GM23338 (cell line): ENCODE data around the gene PTCHD1. TPM values are rescaled to one million over a fixed set of nuclear protein-coding genes. Genes with fewer than 3 reads are reported as not detected.

Source experiments
- ATAC-seq: fragments of 200-7000 bp; cut with Tn5 transposase; 3 replicates; pipeline ENCODE4 v1.9.1; 2020
- DNase-seq: peaks from one replicate; pipeline ENCODE4 v3.0.0-alpha.2; 2015; ENCODE audit warnings: low spot score
- H2AFZ ChIP-seq: fragments of 200-600 bp; sonication (generic); 2 replicates; pipeline ENCODE4 v1.8.0; 2016; ENCODE audit warnings: antibody characterized with exemption, mild to moderate bottlenecking, moderate library complexity
- H3F3A ChIP-seq: fragments of 200-600 bp; sonication (generic); replicated peaks from 2 replicates; pipeline ENCODE4 v1.8.0; 2017; ENCODE audit warnings: antibody characterized with exemption, mixed run types, low read depth
- H3K27ac ChIP-seq: fragments of 200-600 bp; sonication (generic); 2 replicates; pipeline ENCODE4 v1.6.1; 2016; ENCODE audit warnings: low read depth
- H3K27me3 ChIP-seq: fragments of 200-600 bp; sonication (generic); 2 replicates; pipeline ENCODE4 v1.8.0; 2016; ENCODE audit warnings: mild to moderate bottlenecking, mixed run types, moderate library complexity; ENCODE audit not compliant: insufficient read depth
- H3K36me3 ChIP-seq: fragments of 200-600 bp; sonication (generic); 2 replicates; pipeline ENCODE4 v1.8.0; 2016; ENCODE audit warnings: mild to moderate bottlenecking; ENCODE audit not compliant: insufficient read depth
- H3K4me1 ChIP-seq: fragments of 200-600 bp; sonication (generic); 2 replicates; pipeline ENCODE4 v1.8.0; 2016; ENCODE audit warnings: mild to moderate bottlenecking, moderate library complexity; ENCODE audit not compliant: insufficient read depth
- H3K4me2 ChIP-seq: fragments of 200-600 bp; sonication (generic); 2 replicates; pipeline ENCODE4 v1.7.1; 2017; ENCODE audit warnings: mixed run types
- H3K4me3 ChIP-seq: fragments of 200-600 bp; sonication (generic); 2 replicates; pipeline ENCODE4 v1.6.1; 2016; ENCODE audit warnings: mixed run types
- H3K79me2 ChIP-seq: fragments of 200-600 bp; sonication (generic); replicated peaks from 2 replicates; pipeline ENCODE4 v1.8.0; 2017; ENCODE audit warnings: mild to moderate bottlenecking; ENCODE audit not compliant: insufficient read depth
- H3K9me2 ChIP-seq: fragments of 200-600 bp; sonication (generic); 2 replicates; pipeline ENCODE4 v1.8.0; 2017; ENCODE audit not compliant: insufficient read depth
- H4K20me1 ChIP-seq: fragments of 200-600 bp; sonication (generic); replicated peaks from 2 replicates; pipeline ENCODE4 v1.8.0; 2017; ENCODE audit warnings: mild to moderate bottlenecking; ENCODE audit not compliant: insufficient read depth
- H3K27ac Mint-ChIP-seq: 2 replicates; pipeline ENCODE4 v1.8.0; 2020; ENCODE audit warnings: inconsistent platforms, mild to moderate bottlenecking, moderate library complexity, mixed read lengths
- H3K27me3 Mint-ChIP-seq: 3 replicates; pipeline ENCODE4 v1.8.0; 2022; ENCODE audit warnings: low read depth, mild to moderate bottlenecking, moderate library complexity, mixed read lengths, inconsistent platforms; ENCODE audit not compliant: insufficient read depth, poor library complexity
- H3K36me3 Mint-ChIP-seq: 3 replicates; pipeline ENCODE4 v1.8.0; 2021; ENCODE audit warnings: low read depth, mild to moderate bottlenecking, inconsistent platforms, moderate library complexity, mixed read lengths
- H3K4me1 Mint-ChIP-seq: 3 replicates; pipeline ENCODE4 v1.8.0; 2020; ENCODE audit warnings: mild to moderate bottlenecking, inconsistent platforms, mixed read lengths
- H3K4me3 Mint-ChIP-seq: 3 replicates; pipeline ENCODE4 v1.8.0; 2021; ENCODE audit warnings: moderate library complexity, mild to moderate bottlenecking, inconsistent platforms, mixed read lengths
- H3K9me3 Mint-ChIP-seq: 3 replicates; pipeline ENCODE4 v1.8.0; 2020; ENCODE audit warnings: moderate library complexity, mild to moderate bottlenecking, inconsistent platforms, mixed read lengths
- EZH2phosphoT487 ChIP-seq: fragments of 200-600 bp; sonication (generic); IDR thresholded peaks from one replicate; pipeline ENCODE4 v1.8.1; 2018; ENCODE audit warnings: antibody characterized with exemption; ENCODE audit not compliant: unreplicated experiment
- JUNB ChIP-seq: IDR thresholded peaks from one replicate; pipeline ENCODE4 v1.6.1; 2016; ENCODE audit warnings: antibody characterized with exemption; ENCODE audit not compliant: unreplicated experiment
- NANOG ChIP-seq: IDR thresholded peaks from 2 replicates; pipeline ENCODE4 v1.6.1; 2016; ENCODE audit warnings: antibody characterized with exemption, borderline replicate concordance
- POLR2AphosphoS5 ChIP-seq: IDR thresholded peaks from 2 replicates; pipeline ENCODE4 v1.6.1; 2016; ENCODE audit warnings: antibody characterized with exemption, low read depth
- STAT1 ChIP-seq: IDR thresholded peaks from one replicate; pipeline ENCODE4 v1.6.1; 2016; ENCODE audit warnings: antibody characterized with exemption; ENCODE audit not compliant: unreplicated experiment
- ZNF114 ChIP-seq: fragments of 250-450 bp; sonication (Bioruptor Pico); IDR thresholded peaks from 2 replicates; pipeline ENCODE4 v1.5.0; 2020; ENCODE audit warnings: mild to moderate bottlenecking, moderate library complexity
- polyA plus RNA-seq: library from polyadenylated mRNA; unstranded; fragments of >200 nt; fragmentation: Nextera tagmentation; extraction: Ambion mirVana; gene quantifications from 2 replicates; pipeline ENCODE4 v1.2.1, GENCODE V29; 2016
- total RNA-seq: library from RNA; depleted of rRNA; stranded (reverse); fragments of >200 nt; shearing (Covaris generic); gene quantifications from 2 replicates; pipeline ENCODE4 v1.2.3, GENCODE V29; 2014
- TF ChIP-seq, protein P1 (sequence below), 2 experiments: fragments of 200-600 bp in 1 of 2; sonication (generic) in 1 of 2; conservative IDR thresholded peaks; 2 replicates each; pipeline versions ENCODE4 v1.5.1 to v1.6.1; 2016 to 2017; ENCODE audit warnings: antibody characterized with exemption in 2 of 2, low read depth in 2 of 2, mild to moderate bottlenecking in 2 of 2, moderate library complexity in 1 of 2
- TF ChIP-seq, protein P2 (sequence below): fragments of 250-450 bp; sonication (Bioruptor Pico); IDR thresholded peaks from 2 replicates; pipeline ENCODE4 v1.5.0; 2020; ENCODE audit warnings: mild to moderate bottlenecking, moderate library complexity
- TF ChIP-seq, protein P3 (sequence below): IDR thresholded peaks from 2 replicates; pipeline ENCODE4 v1.6.1; 2016; ENCODE audit warnings: antibody characterized with exemption
- TF ChIP-seq, protein P4 (sequence below): IDR thresholded peaks from one replicate; pipeline ENCODE4 v1.6.1; 2018; ENCODE audit warnings: antibody characterized with exemption; ENCODE audit not compliant: unreplicated experiment

PTCHD1 gene
- total and polyA plus RNA-seq, 2 experiments from 2014 or later: 1.5 to 1.9 TPM

DNA sequence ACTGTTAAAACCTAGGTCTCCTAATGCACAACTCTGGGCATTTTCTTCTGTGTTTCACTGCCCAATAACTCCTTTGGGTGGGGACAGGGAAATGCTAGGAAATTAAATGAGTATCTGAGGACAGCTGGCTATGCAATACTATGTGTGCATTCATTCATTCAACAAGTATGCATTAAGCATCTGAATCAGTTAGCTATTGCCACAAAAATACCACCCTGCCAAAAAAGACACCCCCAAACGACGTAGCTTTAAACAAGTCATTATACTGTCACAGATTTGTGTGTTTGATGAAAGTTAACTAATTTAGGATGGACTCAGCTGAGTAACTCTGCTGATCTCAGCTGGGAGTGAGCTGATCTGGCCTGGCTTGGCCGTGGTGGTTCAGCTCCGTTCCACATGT lies 29.8 kb upstream of the PTCHD1 start:
- Histone ChIP-seq H3K4me2 (no peak overlapping the region), H3K9me2 (no peaks in the 10 kb centered on the region), H3K27ac (no peak overlapping the region), H3K79me2 (no peaks in the 10 kb centered on the region), H3K4me3 (no peak overlapping the region), H3K36me3 (no peaks in the 10 kb centered on the region), H3K4me1 (no peaks in the 10 kb centered on the region), H4K20me1 (no peaks in the 10 kb centered on the region), H2AFZ (no peak overlapping the region), H3K27me3 (no peaks in the 10 kb centered on the region), H3F3A (no peaks in the 10 kb centered on the region)
- H3K36me3 Mint-ChIP-seq: no peaks in the 10 kb centered on the region
- H3K4me1 Mint-ChIP-seq: no peaks in the 10 kb centered on the region
- no peak overlapping the region for H3K27ac Mint-ChIP-seq
- ATAC-seq: no peak
- TF ChIP-seq NANOG (no peak), EZH2phosphoT487 (no peak), ZNF114 (CRISPR knock-in tag) (no peak)
- H3K27me3 Mint-ChIP-seq: no peaks in the 10 kb centered on the region
- H3K9me3 Mint-ChIP-seq: no peaks in the 10 kb centered on the region
- H3K4me3 Mint-ChIP-seq: no peak overlapping the region
- DNase-seq: no peak

DNA sequence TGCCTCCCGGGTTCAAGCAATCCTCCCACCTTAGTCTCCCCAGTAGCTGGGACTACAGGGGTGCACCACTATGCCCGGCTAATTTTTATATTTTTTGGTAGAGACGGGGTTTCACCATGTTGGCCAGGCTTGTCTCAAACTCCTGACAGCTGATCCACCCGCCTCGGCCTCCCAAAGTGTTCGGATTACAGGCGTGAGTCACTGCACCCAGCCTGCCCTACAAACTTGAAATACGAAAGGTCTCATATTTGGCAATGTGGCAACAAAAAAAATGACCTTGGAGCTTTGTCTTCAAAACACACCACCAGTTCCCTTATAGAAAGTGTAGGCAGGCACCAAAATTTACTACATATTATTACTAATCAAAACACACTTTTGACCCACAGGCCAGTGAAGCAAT lies 22.9 kb upstream of the PTCHD1 start:
- H3K4me3 ChIP-seq: no peak overlapping the region
- H2AFZ ChIP-seq: no peak overlapping the region
- Mint-ChIP-seq H3K36me3 (no peaks in the 10 kb centered on the region), H3K9me3 (no peaks in the 10 kb centered on the region), H3K27ac (no peak overlapping the region), H3K4me1 (no peaks in the 10 kb centered on the region), H3K27me3 (peaks cover 2% of the 10 kb centered on the region), H3K4me3 (no peak overlapping the region)
- H3K79me2 ChIP-seq: no peaks in the 10 kb centered on the region
- no peak overlapping the region for H3K4me2 ChIP-seq
- ATAC-seq (no peak), DNase-seq (no peak)
- H4K20me1 ChIP-seq: no peaks in the 10 kb centered on the region
- H3F3A ChIP-seq: no peaks in the 10 kb centered on the region
- no peaks in the 10 kb centered on the region for H3K27me3 ChIP-seq
- no peaks in the 10 kb centered on the region for H3K36me3 ChIP-seq
- no peaks in the 10 kb centered on the region for H3K4me1 ChIP-seq
- H3K9me2 ChIP-seq: no peaks in the 10 kb centered on the region
- H3K27ac ChIP-seq: no peak overlapping the region
- TF ChIP-seq NANOG: no peak
- TF ChIP-seq, protein P1, sequence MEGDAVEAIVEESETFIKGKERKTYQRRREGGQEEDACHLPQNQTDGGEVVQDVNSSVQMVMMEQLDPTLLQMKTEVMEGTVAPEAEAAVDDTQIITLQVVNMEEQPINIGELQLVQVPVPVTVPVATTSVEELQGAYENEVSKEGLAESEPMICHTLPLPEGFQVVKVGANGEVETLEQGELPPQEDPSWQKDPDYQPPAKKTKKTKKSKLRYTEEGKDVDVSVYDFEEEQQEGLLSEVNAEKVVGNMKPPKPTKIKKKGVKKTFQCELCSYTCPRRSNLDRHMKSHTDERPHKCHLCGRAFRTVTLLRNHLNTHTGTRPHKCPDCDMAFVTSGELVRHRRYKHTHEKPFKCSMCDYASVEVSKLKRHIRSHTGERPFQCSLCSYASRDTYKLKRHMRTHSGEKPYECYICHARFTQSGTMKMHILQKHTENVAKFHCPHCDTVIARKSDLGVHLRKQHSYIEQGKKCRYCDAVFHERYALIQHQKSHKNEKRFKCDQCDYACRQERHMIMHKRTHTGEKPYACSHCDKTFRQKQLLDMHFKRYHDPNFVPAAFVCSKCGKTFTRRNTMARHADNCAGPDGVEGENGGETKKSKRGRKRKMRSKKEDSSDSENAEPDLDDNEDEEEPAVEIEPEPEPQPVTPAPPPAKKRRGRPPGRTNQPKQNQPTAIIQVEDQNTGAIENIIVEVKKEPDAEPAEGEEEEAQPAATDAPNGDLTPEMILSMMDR (conservative IDR thresholded peaks at IDR 0.05; ENCODE audit: low read depth in 2 of 2): no peak
- TF ChIP-seq, protein P2, sequence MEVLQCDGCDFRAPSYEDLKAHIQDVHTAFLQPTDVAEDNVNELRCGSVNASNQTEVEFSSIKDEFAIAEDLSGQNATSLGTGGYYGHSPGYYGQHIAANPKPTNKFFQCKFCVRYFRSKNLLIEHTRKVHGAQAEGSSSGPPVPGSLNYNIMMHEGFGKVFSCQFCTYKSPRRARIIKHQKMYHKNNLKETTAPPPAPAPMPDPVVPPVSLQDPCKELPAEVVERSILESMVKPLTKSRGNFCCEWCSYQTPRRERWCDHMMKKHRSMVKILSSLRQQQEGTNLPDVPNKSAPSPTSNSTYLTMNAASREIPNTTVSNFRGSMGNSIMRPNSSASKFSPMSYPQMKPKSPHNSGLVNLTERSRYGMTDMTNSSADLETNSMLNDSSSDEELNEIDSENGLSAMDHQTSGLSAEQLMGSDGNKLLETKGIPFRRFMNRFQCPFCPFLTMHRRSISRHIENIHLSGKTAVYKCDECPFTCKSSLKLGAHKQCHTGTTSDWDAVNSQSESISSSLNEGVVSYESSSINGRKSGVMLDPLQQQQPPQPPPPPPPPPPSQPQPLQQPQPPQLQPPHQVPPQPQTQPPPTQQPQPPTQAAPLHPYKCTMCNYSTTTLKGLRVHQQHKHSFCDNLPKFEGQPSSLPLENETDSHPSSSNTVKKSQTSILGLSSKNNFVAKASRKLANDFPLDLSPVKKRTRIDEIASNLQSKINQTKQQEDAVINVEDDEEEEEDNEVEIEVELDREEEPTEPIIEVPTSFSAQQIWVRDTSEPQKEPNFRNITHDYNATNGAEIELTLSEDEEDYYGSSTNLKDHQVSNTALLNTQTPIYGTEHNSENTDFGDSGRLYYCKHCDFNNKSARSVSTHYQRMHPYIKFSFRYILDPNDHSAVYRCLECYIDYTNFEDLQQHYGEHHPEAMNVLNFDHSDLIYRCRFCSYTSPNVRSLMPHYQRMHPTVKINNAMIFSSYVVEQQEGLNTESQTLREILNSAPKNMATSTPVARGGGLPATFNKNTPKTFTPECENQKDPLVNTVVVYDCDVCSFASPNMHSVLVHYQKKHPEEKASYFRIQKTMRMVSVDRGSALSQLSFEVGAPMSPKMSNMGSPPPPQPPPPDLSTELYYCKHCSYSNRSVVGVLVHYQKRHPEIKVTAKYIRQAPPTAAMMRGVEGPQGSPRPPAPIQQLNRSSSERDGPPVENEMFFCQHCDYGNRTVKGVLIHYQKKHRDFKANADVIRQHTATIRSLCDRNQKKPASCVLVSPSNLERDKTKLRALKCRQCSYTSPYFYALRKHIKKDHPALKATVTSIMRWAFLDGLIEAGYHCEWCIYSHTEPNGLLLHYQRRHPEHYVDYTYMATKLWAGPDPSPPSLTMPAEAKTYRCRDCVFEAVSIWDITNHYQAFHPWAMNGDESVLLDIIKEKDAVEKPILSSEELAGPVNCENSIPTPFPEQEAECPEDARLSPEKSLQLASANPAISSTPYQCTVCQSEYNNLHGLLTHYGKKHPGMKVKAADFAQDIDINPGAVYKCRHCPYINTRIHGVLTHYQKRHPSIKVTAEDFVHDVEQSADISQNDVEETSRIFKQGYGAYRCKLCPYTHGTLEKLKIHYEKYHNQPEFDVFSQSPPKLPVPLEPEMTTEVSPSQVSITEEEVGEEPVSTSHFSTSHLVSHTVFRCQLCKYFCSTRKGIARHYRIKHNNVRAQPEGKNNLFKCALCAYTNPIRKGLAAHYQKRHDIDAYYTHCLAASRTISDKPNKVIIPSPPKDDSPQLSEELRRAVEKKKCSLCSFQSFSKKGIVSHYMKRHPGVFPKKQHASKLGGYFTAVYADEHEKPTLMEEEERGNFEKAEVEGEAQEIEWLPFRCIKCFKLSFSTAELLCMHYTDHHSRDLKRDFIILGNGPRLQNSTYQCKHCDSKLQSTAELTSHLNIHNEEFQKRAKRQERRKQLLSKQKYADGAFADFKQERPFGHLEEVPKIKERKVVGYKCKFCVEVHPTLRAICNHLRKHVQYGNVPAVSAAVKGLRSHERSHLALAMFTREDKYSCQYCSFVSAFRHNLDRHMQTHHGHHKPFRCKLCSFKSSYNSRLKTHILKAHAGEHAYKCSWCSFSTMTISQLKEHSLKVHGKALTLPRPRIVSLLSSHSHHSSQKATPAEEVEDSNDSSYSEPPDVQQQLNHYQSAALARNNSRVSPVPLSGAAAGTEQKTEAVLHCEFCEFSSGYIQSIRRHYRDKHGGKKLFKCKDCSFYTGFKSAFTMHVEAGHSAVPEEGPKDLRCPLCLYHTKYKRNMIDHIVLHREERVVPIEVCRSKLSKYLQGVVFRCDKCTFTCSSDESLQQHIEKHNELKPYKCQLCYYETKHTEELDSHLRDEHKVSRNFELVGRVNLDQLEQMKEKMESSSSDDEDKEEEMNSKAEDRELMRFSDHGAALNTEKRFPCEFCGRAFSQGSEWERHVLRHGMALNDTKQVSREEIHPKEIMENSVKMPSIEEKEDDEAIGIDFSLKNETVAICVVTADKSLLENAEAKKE (CRISPR knock-in tag): no peak
- TF ChIP-seq EZH2phosphoT487: no peak
- TF ChIP-seq, protein P3, sequence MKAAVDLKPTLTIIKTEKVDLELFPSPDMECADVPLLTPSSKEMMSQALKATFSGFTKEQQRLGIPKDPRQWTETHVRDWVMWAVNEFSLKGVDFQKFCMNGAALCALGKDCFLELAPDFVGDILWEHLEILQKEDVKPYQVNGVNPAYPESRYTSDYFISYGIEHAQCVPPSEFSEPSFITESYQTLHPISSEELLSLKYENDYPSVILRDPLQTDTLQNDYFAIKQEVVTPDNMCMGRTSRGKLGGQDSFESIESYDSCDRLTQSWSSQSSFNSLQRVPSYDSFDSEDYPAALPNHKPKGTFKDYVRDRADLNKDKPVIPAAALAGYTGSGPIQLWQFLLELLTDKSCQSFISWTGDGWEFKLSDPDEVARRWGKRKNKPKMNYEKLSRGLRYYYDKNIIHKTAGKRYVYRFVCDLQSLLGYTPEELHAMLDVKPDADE: no peak
- no peak for TF ChIP-seq JUNB
- TF ChIP-seq, protein P4, sequence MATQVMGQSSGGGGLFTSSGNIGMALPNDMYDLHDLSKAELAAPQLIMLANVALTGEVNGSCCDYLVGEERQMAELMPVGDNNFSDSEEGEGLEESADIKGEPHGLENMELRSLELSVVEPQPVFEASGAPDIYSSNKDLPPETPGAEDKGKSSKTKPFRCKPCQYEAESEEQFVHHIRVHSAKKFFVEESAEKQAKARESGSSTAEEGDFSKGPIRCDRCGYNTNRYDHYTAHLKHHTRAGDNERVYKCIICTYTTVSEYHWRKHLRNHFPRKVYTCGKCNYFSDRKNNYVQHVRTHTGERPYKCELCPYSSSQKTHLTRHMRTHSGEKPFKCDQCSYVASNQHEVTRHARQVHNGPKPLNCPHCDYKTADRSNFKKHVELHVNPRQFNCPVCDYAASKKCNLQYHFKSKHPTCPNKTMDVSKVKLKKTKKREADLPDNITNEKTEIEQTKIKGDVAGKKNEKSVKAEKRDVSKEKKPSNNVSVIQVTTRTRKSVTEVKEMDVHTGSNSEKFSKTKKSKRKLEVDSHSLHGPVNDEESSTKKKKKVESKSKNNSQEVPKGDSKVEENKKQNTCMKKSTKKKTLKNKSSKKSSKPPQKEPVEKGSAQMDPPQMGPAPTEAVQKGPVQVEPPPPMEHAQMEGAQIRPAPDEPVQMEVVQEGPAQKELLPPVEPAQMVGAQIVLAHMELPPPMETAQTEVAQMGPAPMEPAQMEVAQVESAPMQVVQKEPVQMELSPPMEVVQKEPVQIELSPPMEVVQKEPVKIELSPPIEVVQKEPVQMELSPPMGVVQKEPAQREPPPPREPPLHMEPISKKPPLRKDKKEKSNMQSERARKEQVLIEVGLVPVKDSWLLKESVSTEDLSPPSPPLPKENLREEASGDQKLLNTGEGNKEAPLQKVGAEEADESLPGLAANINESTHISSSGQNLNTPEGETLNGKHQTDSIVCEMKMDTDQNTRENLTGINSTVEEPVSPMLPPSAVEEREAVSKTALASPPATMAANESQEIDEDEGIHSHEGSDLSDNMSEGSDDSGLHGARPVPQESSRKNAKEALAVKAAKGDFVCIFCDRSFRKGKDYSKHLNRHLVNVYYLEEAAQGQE: no peak
- TF ChIP-seq POLR2AphosphoS5: no peak
- TF ChIP-seq STAT1: no peak
